K562 (cell line): ENCODE data around the gene RNASEH2A. TPM values are rescaled to one million over a fixed set of nuclear protein-coding genes. Genes with fewer than 3 reads are reported as not detected.

Source experiments
- CHD4 ChIP-seq: fragments of 200-600 bp; sonication (generic); IDR thresholded peaks from 3 replicates; pipeline ENCODE4 v1.6.1; 2012; ENCODE audit warnings: low read depth, mild to moderate bottlenecking, mixed read lengths, low read length, inconsistent platforms; ENCODE audit not compliant: insufficient read depth, insufficient replicate concordance, poor library complexity, severe bottlenecking
- CREB5 ChIP-seq: fragments of 250-450 bp; sonication (Bioruptor Pico); IDR thresholded peaks from 2 replicates; pipeline ENCODE4 v1.5.0; 2020; ENCODE audit warnings: mild to moderate bottlenecking
- E2F8 ChIP-seq: fragments of 450-650 bp; IDR thresholded peaks from 2 replicates; pipeline ENCODE4 v1.7.1; 2018; ENCODE audit warnings: mild to moderate bottlenecking, low read depth; ENCODE audit not compliant: partially characterized antibody
- EGR1 ChIP-seq: fragments of 450-650 bp; conservative IDR thresholded peaks from 2 replicates; pipeline ENCODE4 v1.6.1; 2017; ENCODE audit warnings: mild to moderate bottlenecking
- FIP1L1 ChIP-seq: fragments of 200-400 bp; formaldehyde crosslinking; IDR thresholded peaks from 2 replicates; pipeline ENCODE4 v1.6.1; 2018; ENCODE audit warnings: mild to moderate bottlenecking, low read depth, low read length; ENCODE audit not compliant: poor library complexity, severe bottlenecking
- MEF2A ChIP-seq: IDR thresholded peaks from 2 replicates; pipeline ENCODE4 v1.6.1; 2011; ENCODE audit warnings: low read depth, mild to moderate bottlenecking, low read length, moderate library complexity; ENCODE audit not compliant: control insufficient read depth
- MTA3 ChIP-seq: fragments of 450-650 bp; formaldehyde crosslinking; IDR thresholded peaks from 2 replicates; pipeline ENCODE4 v1.6.1; 2017; ENCODE audit warnings: mild to moderate bottlenecking, borderline replicate concordance
- MYNN ChIP-seq, 2 experiments: sonication (generic); formaldehyde crosslinking in 1 of 2; IDR thresholded peaks; 2 replicates each; pipeline versions ENCODE4 v1.5.0 to v1.6.1; 2016 to 2020; ENCODE audit warnings: antibody characterized with exemption in 1 of 2, missing genetic modification reagents in 1 of 2
- NR2C2 ChIP-seq, 2 experiments: fragments of 200-800 bp in 1 of 2; sonication (Bioruptor generic) in 1 of 2; sonication (generic) in 1 of 2; formaldehyde crosslinking in 1 of 2; IDR thresholded peaks; 2 replicates each; pipeline versions ENCODE4 v1.6.1 to v1.8.0; 2016 to 2022; ENCODE audit warnings: mild to moderate bottlenecking in 1 of 2, missing compliant biosample characterization in 1 of 2, missing genetic modification characterization in 1 of 2, missing genetic modification reagents in 1 of 2
- RBFOX2 ChIP-seq: fragments of 200-400 bp; formaldehyde crosslinking; IDR thresholded peaks from 2 replicates; pipeline ENCODE4 v1.6.1; 2017; ENCODE audit warnings: low read depth, mild to moderate bottlenecking, low read length, moderate library complexity
- SNRNP70 ChIP-seq: fragments of 200-400 bp; formaldehyde crosslinking; optimal IDR thresholded peaks from 2 replicates; pipeline ENCODE3; 2017; ENCODE audit warnings: low read depth, low read length
- TOE1 ChIP-seq, 2 experiments: fragments of 450-650 bp in 1 of 2; sonication (generic) in 1 of 2; formaldehyde crosslinking in 1 of 2; IDR thresholded peaks; 2 replicates each; pipeline versions ENCODE4 v1.7.1 to v1.8.0; 2016 to 2022; ENCODE audit warnings: borderline replicate concordance in 2 of 2, mild to moderate bottlenecking in 2 of 2, antibody characterized with exemption in 1 of 2, inconsistent platforms in 1 of 2, low read depth in 1 of 2, missing genetic modification reagents in 1 of 2, moderate library complexity in 1 of 2
- VEZF1 ChIP-seq: fragments of 200-800 bp; sonication (Bioruptor generic); IDR thresholded peaks from 2 replicates; pipeline ENCODE4 v1.6.1; 2017; ENCODE audit warnings: missing genetic modification characterization, missing compliant biosample characterization
- ZBTB26 ChIP-seq: fragments of 450-650 bp; formaldehyde crosslinking; IDR thresholded peaks from 2 replicates; pipeline ENCODE4 v1.4.0; 2022; ENCODE audit warnings: missing genetic modification characterization
- ZBTB5 ChIP-seq: fragments of 450-650 bp; IDR thresholded peaks from 2 replicates; pipeline ENCODE4 v1.6.1; 2017; ENCODE audit warnings: antibody characterized with exemption
- ZSCAN29 ChIP-seq: fragments of 450-650 bp; IDR thresholded peaks from 2 replicates; pipeline ENCODE4 v1.6.1; 2017
- polyA plus RNA-seq, 8 experiments: library from polyadenylated mRNA; depleted of rRNA in 4 of 8; stranded (reverse) in 5 of 8; unstranded in 3 of 8; fragments of >200 nt; fragmentation: Nextera tagmentation in 2 of 8; fragmentation: Illumina TruSeq in 1 of 8; extraction: Ambion mirVana in 2 of 8; extraction: Trizol in 1 of 8; gene quantifications; 2 replicates each; pipeline versions ENCODE4 v1.2.1 to v1.2.3, GENCODE V29; 2011 to 2014; ENCODE audit warnings: inconsistent platforms in 1 of 8, missing spikeins in 1 of 8
- total RNA-seq, 7 experiments: library from RNA; depleted of rRNA in 6 of 7; stranded (reverse); fragments of >200 nt in 6 of 7; fragmentation: Illumina TruSeq in 2 of 7; extraction: Trizol in 2 of 7; gene quantifications; 2 replicates each; pipeline versions ENCODE4 v1.2.1 to v1.2.3, GENCODE V29; 2011 to 2021; ENCODE audit warnings: low replicate concordance in 1 of 7

Gene RNASEH2A
- total and polyA plus RNA-seq, 9 of the 15 experiments (the other 6 are each of a cell fraction or from before 2014, with no cell fraction given), result 22.3 to 78.0 (median 61.7) TPM

- TF ChIP-seq NR2C2 (CRISPR knock-in tag; IDR thresholded peaks at IDR 0.05), result no peak
- TF ChIP-seq NR2C2 (tag; IDR thresholded peaks at IDR 0.05), result 0 out of 2 replicates have a peak, but pooled peaks have one; percentile 3
- TF ChIP-seq ZBTB26 (CRISPR knock-in tag), result no peak
- TF ChIP-seq MTA3, result no peak
- no peak for TF ChIP-seq E2F8
- no peak for TF ChIP-seq ZBTB5
- peak; percentile 46 for TF ChIP-seq RBFOX2
- 0 out of 2 replicates have a peak, but pooled peaks have one; percentile 25 for TF ChIP-seq MYNN (IDR thresholded peaks at IDR 0.05)
- TF ChIP-seq MYNN (CRISPR knock-in tag; IDR thresholded peaks at IDR 0.05), result no peak
- TF ChIP-seq EGR1, result peak; percentile 68
- TF ChIP-seq FIP1L1, result no peak
- TF ChIP-seq TOE1 (IDR thresholded peaks at IDR 0.05; ENCODE audit: borderline replicate concordance), result no peak
- TF ChIP-seq TOE1 (CRISPR knock-in tag; IDR thresholded peaks at IDR 0.05; ENCODE audit: borderline replicate concordance, low read depth), result no peak
- TF ChIP-seq ZSCAN29, result 0 out of 2 replicates have a peak, but pooled peaks have one; percentile 37
- TF ChIP-seq CHD4, result no peak
- peak; percentile 17; the same call in 1 of the 2 replicates for TF ChIP-seq VEZF1 (CRISPR knock-in tag)
- TF ChIP-seq MEF2A, result no peak
- no peak for TF ChIP-seq SNRNP70
- TF ChIP-seq CREB5, result no peak
Observed at GRCh38 chr19:12783849-12784393, 22.5 kb upstream of the RNASEH2A start (continued).
